ENCODE data around the gene TSC22D4.

TSC22D4 gene

DNA sequence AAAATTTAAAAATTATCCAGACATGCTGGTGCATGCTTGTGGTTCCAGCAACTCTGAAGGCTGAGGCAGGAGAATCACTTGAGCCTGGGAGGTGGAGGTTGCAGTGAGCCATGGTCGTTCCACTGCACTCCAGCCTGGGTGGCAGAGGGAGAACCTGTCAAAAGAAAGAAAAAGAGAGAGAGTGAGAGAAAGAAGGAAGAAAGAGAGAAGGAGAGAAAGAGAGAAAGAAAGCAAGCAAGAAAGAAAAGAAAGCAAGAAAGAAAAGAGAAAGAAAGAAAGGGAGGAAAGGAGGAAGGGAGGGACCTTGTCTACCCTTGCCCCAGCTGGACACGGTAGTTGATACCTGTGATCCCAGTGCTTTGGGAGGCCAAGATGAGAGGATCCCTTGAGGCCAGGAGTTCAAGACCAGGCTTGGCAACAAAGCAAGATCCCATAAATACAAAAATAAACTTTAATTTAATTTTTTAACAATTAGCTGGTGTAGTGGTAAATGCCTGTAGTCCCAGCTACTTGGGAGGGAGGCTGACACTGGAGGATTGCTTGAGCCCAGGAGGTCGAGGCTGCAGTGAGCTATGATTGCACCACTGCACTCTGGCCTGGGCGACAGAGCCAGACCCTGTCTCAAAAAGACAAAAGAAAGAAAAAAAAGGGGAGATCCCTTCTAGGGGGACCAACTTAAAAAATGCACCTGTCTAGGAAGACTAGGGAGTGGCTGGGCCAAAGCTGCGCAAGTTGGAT is 13.9 kb upstream of the TSC22D4 start:
- TF ChIP-seq TAF1 (IDR thresholded peaks at IDR 0.05; ENCODE audit: low read depth, low read length) (no peak), POU2F2 (IDR thresholded peaks at IDR 0.05; ENCODE audit: low read depth, low read length) (no peak), POLR2AphosphoS5 (IDR thresholded peaks at IDR 0.05; ENCODE audit: low read depth, low read length) (no peak), SPI1 (IDR thresholded peaks at IDR 0.05; ENCODE audit: low read depth, low read length) (no peak), PAX5 (IDR thresholded peaks at IDR 0.05; ENCODE audit: insufficient read depth, low read length, severe bottlenecking) (no peak), POLR2A (IDR thresholded peaks at IDR 0.05; ENCODE audit: low read depth, low read length) (no peak)
- no peak for FAIRE-seq
- DNase-seq (ENCODE audit: insufficient read length, low spot score), result no peak

DNA sequence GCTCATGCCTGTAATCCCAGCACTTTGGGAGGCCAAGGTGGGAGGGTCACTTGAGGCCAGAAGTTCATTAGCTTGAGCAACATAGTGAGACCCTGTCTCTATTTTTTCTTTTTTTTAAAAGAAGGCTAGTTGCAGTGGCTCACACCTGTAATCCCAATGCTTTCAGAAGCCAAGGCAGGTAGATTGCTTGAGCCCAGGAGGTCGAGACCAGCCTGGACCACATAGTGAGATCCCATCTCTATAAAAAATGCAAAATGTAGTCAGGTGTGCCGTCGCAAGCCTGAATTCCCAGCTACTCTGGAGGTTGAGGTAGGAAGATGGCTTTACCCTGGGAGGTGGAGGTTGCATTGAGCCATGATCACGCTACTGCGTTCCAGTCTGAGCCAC is 12.2 kb upstream of the TSC22D4 start:
- TF ChIP-seq PAX5 (IDR thresholded peaks at IDR 0.05; ENCODE audit: insufficient read depth, low read length, severe bottlenecking) (no peak), SPI1 (IDR thresholded peaks at IDR 0.05; ENCODE audit: low read depth, low read length) (no peak), POLR2AphosphoS5 (IDR thresholded peaks at IDR 0.05; ENCODE audit: low read depth, low read length) (no peak), POLR2A (IDR thresholded peaks at IDR 0.05; ENCODE audit: low read depth, low read length) (no peak), TAF1 (IDR thresholded peaks at IDR 0.05; ENCODE audit: low read depth, low read length) (no peak), POU2F2 (IDR thresholded peaks at IDR 0.05; ENCODE audit: low read depth, low read length) (no peak)
- no peak for FAIRE-seq

DNA sequence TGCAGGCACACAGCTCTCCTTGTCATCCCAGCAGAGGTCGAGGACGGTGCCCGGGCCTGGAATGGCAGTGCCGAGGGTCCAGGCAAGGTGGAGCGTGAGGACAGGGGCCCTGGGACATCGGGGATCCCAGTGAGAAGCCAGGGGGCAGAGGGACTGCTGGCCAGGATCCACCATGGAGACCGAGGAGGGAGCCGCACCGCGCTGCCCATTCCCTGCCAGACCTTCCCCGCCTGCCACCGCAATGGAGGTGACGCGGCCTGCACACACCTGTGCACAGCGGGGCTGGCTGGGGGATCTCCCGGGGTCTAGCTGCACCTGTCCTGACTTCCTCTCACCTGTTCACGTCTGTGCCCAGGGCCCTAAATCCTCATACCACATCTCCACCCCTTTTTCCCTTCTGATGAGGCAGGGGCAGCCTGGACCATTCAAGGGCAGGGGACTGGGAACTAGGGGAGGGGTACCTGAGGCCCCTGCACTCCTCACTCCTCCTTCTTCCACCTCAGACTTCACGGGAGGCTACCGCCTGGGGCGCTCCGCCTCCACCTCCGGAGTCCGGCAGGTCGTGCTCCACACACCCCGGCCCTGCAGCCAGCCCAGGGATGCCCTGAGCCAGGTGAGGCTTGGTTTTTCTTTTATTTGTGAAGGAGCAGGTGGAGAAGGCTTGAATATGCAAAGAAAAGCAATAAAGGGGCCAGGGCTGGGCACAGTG is 11.6 kb upstream of the TSC22D4 start:
- TF ChIP-seq POLR2A (IDR thresholded peaks at IDR 0.05; ENCODE audit: low read depth, low read length), result no peak
- TF ChIP-seq SPI1 (IDR thresholded peaks at IDR 0.05; ENCODE audit: low read depth, low read length), result no peak
- DNase-seq (ENCODE audit: insufficient read length, low spot score), result no peak
- no peak for FAIRE-seq

More for the DNA sequence above, 12.2 kb upstream of the TSC22D4 start:
- no peak for DNase-seq (ENCODE audit: insufficient read length, low spot score)

DNA sequence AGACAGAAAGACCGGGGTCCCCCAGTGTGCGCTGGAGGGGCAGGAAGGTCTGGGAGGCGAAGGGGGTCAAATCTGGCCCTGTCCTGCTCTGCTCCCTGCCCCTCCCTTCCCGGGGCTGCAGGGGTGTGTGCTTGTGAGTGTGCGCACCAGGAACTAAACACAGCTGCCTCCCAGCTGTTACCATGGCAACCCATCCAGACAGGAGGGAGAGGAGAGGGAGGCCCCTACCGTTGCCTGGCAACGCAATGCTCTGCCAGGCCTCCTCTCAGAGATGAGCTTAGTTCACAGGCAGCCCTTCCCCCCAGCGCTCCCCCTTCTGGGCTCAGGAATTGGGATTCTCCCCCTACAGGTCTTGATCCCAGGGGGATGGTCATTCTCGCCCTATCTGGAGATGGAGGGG is 10.8 kb upstream of the TSC22D4 start:
- no peak for TF ChIP-seq POLR2AphosphoS5 (IDR thresholded peaks at IDR 0.05; ENCODE audit: low read depth, low read length)
- TF ChIP-seq SPI1 (IDR thresholded peaks at IDR 0.05; ENCODE audit: low read depth, low read length), result no peak
- TF ChIP-seq POU2F2 (IDR thresholded peaks at IDR 0.05; ENCODE audit: low read depth, low read length), result no peak
- TF ChIP-seq PAX5 (IDR thresholded peaks at IDR 0.05; ENCODE audit: insufficient read depth, low read length, severe bottlenecking), result no peak
- no peak for TF ChIP-seq POLR2A (IDR thresholded peaks at IDR 0.05; ENCODE audit: low read depth, low read length)
- no peak for TF ChIP-seq TAF1 (IDR thresholded peaks at IDR 0.05; ENCODE audit: low read depth, low read length)
- FAIRE-seq (peak; percentile 88), DNase-seq (ENCODE audit: insufficient read length, low spot score) (peak; percentile 94)

DNA sequence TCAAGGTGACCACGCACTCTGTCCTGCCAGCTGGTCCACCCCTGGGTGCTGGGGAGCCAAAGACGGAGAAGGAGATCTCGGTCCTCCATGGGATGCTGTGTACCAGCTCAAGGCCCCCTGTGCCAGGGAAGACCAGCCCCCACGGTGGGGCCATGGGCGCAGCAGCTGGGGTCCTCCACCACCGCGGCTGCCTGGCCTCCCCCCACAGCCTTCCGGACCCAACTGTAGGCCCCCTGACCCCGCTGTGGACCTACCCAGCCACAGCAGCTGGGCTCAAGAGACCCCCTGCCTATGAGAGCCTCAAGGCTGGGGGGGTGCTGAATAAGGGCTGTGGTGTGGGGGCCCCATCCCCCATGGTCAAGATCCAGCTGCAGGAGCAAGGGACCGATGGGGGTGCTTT is 10.1 kb upstream of the TSC22D4 start:
- DNase-seq (ENCODE audit: insufficient read length, low spot score) (no peak), FAIRE-seq (no peak)
- TF ChIP-seq PAX5 (IDR thresholded peaks at IDR 0.05; ENCODE audit: insufficient read depth, low read length, severe bottlenecking) (no peak), SPI1 (IDR thresholded peaks at IDR 0.05; ENCODE audit: low read depth, low read length) (no peak), TAF1 (IDR thresholded peaks at IDR 0.05; ENCODE audit: low read depth, low read length) (no peak), POLR2A (IDR thresholded peaks at IDR 0.05; ENCODE audit: low read depth, low read length) (no peak), POU2F2 (IDR thresholded peaks at IDR 0.05; ENCODE audit: low read depth, low read length) (no peak), POLR2AphosphoS5 (IDR thresholded peaks at IDR 0.05; ENCODE audit: low read depth, low read length) (no peak)

DNA sequence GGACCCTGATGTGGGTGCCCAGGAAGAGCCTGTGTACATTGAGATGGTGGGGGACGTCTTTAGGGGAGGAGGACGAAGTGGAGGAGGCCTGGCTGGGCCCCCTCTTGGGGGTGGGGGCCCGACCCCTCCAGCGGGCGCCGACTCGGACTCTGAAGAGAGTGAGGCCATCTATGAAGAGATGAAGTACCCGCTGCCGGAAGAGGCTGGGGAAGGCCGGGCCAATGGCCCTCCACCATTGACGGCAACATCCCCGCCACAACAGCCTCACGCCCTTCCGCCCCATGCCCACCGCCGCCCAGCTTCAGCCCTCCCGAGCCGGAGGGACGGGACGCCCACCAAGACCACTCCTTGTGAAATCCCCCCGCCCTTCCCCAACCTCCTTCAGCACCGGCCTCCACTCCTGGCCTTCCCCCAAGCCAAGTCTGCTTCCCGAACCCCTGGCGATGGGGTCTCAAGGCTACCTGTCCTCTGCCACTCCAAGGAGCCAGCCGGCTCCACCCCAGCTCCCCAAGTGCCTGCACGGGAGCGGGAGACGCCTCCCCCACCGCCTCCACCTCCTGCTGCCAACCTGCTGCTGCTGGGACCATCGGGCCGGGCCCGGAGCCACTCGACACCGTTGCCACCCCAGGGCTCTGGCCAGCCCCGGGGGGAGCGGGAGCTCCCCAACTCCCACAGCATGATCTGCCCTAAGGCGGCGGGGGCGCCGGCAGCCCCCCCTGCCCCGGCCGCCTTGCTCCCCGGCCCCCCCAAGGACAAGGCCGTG is 9.5 kb upstream of the TSC22D4 start:
- no peak for FAIRE-seq
- TF ChIP-seq SPI1 (IDR thresholded peaks at IDR 0.05; ENCODE audit: low read depth, low read length), result no peak
- TF ChIP-seq POU2F2 (IDR thresholded peaks at IDR 0.05; ENCODE audit: low read depth, low read length), result no peak
- no peak for TF ChIP-seq POLR2A (IDR thresholded peaks at IDR 0.05; ENCODE audit: low read depth, low read length)
- TF ChIP-seq POLR2AphosphoS5 (IDR thresholded peaks at IDR 0.05; ENCODE audit: low read depth, low read length), result no peak
- TF ChIP-seq TAF1 (IDR thresholded peaks at IDR 0.05; ENCODE audit: low read depth, low read length), result no peak
- TF ChIP-seq PAX5 (IDR thresholded peaks at IDR 0.05; ENCODE audit: insufficient read depth, low read length, severe bottlenecking), result no peak
- DNase-seq (ENCODE audit: insufficient read length, low spot score), result no peak

DNA sequence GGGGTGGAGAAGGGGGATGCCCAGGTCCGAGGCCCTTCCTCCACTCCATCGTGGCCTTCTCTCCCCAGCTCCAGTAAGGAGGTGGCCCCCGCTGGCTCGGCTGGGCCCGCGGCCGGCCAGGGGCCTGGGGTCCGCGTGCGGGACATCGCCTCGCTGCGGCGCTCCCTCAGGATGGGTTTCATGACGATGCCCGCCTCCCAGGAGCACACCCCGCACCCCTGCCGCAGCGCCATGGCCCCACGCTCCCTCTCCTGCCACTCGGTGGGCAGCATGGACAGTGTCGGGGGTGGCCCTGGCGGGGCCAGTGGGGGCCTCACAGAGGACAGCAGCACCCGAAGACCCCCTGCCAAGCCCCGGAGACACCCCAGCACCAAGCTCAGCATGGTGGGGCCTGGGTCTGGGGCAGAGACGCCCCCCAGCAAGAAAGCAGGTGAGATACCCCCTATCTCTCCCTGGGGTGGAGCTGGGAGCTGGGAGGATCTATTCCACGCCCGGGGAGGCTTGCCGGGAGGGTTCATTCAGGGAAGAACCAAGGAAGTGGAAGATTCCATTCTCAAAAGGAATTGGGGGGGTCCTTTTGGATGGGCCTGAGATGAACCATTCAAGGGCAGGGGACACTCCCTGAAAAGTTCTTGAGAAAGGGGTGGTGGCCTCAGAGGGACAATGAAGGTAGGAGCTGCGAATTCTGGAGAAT is 7.9 kb upstream of the TSC22D4 start:
- DNase-seq (ENCODE audit: insufficient read length, low spot score), result no peak
- TF ChIP-seq PAX5 (IDR thresholded peaks at IDR 0.05; ENCODE audit: insufficient read depth, low read length, severe bottlenecking) (no peak), POU2F2 (IDR thresholded peaks at IDR 0.05; ENCODE audit: low read depth, low read length) (no peak), POLR2A (IDR thresholded peaks at IDR 0.05; ENCODE audit: low read depth, low read length) (no peak)
- FAIRE-seq, result no peak

DNA sequence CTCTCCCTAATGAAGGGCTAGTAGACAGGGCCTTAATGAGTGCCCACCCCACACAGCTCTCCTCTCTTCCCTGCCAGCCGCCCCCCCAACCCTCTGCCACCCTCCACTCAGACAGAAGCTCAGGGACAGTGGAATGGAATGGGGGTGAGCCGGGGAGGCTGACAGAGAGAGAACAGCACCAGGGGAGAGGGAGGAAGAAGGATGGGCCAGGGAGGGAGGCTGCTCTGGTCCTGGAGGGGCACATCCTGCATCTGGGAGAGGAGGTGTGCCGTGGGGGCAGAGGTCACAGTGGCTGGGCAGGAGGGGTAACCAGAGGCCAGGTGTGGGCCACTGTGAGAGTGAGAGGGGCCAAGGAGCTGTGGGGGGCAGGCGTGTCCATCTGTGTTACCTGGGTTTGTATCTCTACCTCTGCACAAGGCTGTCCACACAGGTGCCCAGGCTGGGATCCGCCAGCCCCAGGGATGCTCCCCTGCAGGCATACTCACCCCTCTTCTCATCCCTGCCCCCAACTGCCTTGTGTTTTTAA is 7.2 kb upstream of the TSC22D4 start:
- no peak for TF ChIP-seq SPI1 (IDR thresholded peaks at IDR 0.05; ENCODE audit: low read depth, low read length)
- TF ChIP-seq POU2F2 (IDR thresholded peaks at IDR 0.05; ENCODE audit: low read depth, low read length), result no peak
- no peak for TF ChIP-seq PAX5 (IDR thresholded peaks at IDR 0.05; ENCODE audit: insufficient read depth, low read length, severe bottlenecking)
- no peak for TF ChIP-seq POLR2A (IDR thresholded peaks at IDR 0.05; ENCODE audit: low read depth, low read length)
- TF ChIP-seq TAF1 (IDR thresholded peaks at IDR 0.05; ENCODE audit: low read depth, low read length), result no peak
- TF ChIP-seq POLR2AphosphoS5 (IDR thresholded peaks at IDR 0.05; ENCODE audit: low read depth, low read length), result no peak
- DNase-seq (ENCODE audit: insufficient read length, low spot score) (no peak), FAIRE-seq (no peak)

DNA sequence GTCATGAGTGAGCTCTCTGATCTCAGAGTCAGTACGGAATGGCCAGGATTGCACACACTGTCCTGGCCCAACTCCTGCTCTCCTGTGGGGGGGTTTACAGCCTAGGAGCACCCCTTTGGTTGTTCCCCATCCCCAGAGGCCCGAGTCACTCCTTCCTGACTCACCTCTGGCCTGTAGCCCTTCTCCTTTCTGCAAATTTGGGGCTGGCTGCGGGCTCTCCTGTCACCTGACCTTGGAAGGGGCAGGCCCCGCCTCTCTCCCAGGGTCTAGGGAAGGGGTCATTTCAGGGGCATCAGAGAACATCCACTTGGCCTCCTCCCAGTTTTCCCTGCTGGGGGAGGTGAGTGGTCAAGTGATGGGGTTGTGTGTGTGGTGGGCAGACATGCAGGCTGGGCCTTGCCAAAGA is 6.5 kb upstream of the TSC22D4 start:
- DNase-seq (ENCODE audit: insufficient read length, low spot score) (no peak), FAIRE-seq (no peak)
- TF ChIP-seq POU2F2 (IDR thresholded peaks at IDR 0.05; ENCODE audit: low read depth, low read length), result no peak
- no peak for TF ChIP-seq SPI1 (IDR thresholded peaks at IDR 0.05; ENCODE audit: low read depth, low read length)
- TF ChIP-seq PAX5 (IDR thresholded peaks at IDR 0.05; ENCODE audit: insufficient read depth, low read length, severe bottlenecking), result no peak
- no peak for TF ChIP-seq POLR2A (IDR thresholded peaks at IDR 0.05; ENCODE audit: low read depth, low read length)
- TF ChIP-seq POLR2AphosphoS5 (IDR thresholded peaks at IDR 0.05; ENCODE audit: low read depth, low read length), result no peak
- TF ChIP-seq TAF1 (IDR thresholded peaks at IDR 0.05; ENCODE audit: low read depth, low read length), result no peak

Data from GM12891 (cell line).